ENCODE results near the gene COX5B. TPM values are rescaled to one million over a fixed set of nuclear protein-coding genes. Genes with fewer than 3 reads are reported as not detected.
"Not testable (repeated sequence)": the region's sequence is repeated elsewhere in the genome, so short reads cannot be mapped to it uniquely, and the experiment has no call there.

COX5B gene, protein sequence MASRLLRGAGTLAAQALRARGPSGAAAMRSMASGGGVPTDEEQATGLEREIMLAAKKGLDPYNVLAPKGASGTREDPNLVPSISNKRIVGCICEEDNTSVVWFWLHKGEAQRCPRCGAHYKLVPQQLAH
- total RNA-seq, result 459 and 472 TPM in 2 replicates

DNA sequence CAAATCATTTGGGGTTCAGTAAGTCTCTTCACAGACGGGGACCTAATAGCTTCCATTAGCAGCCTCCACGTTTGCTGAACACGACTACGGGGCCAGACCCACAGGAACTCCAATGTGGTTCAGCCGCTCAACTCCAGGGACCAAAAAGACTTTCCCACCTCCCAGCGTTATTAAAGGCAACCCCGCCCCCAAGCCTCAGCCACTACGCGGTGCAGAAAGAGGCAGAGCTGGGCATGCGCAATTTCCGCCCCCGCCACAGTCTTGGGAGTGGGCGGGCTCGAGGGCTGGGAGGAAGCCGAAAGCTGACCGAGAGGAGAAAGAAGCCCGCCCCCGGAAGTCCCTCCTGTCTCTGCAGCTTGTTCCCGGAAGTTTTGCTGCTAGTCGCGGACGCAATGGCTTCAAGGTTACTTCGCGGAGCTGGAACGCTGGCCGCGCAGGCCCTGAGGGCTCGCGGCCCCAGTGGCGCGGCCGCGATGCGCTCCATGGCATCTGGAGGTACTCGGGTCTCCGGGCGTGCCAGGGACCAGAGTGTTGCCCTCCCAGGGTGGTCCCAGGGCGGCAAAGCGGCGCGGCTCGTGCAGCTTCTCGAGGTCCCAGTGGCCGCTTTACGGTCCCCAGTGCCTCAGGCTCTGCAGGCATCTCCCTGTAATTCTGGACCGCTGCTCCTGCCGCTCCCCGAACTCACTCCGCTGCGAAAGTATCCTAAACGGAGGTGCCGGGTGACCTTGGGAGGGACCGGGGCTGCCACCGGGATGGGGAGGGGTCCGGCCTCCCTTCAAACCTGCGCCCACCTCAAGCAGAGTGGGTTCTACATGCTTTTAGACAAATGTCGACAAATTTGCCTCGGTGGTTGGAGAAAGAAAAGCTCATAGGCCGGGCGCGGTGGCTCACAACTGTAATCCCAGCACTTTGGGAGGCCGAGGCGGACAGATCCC is at the start of gene COX5B:
TSS of gene COX5B (plus strand) at position 368 of the 935 bp plus-strand sequence. CDS start at position 393, 25 bp downstream.
- peak; percentile 95 to 98 for DNase-seq (ENCODE audit: low read depth in 2 of 2)

DNA sequence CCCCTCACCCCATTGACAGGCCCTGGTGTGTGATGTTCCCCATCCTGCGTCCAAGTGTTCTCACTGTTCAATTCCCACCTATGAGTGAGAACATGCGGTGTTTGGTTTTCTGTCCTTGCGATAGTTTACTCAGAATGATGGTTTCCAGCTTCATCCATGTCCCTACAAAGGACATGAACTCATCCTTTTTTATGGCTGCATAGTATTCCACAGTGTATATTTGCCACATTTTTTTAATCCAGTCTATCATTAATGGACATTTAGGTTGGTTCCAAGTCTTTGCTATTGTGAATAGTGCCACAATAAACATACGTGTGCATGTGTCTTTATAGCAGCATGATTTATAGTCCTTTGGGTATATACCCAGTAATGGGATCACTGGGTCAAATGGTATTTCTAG is 49.7 kb upstream of the COX5B start:
- not testable (repeated sequence) for DNase-seq (ENCODE audit: low read depth in 2 of 2)

DNA sequence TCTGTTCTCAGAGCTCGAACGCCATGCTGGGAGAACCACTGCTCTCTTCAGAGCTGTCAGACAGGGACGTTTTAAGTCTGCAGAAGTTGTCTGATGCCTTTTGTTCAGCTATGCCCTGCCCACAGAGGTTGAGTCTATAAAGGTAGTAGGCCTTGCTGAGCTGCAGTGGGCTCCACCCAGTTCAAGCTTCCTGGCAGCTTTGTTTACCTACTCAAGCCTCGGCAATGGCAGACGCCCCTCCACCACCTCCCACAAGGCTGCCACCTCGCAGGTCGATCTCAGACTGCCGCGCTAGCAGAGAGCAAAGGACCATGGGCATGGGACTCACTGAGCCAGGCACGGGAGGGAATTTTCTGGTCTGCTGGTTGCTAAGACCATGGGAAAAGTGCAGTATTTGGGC is 44.3 kb upstream of the COX5B start:
- DNase-seq (ENCODE audit: low read depth in 2 of 2), result not testable (repeated sequence)

DNA sequence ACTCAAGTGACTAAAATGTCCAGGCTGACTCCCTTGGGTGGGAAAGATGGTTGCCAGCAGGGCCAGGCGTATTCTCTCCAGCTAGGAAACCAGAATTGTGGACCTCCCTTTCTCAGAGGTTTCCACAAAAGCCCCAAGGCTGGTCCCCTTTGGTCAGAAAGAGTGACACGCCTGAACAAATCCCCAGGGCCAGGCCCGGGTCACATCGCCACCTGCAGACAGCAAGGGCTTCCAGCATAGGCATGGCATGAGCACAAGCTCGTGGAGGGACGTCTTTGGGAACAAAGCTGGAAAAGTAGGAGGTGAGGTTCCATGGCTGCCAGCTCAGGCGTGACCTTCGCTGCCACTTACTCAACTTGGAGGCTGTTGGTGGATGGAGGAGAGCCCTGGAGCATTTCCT is 40.8 kb upstream of the COX5B start:
- DNase-seq (ENCODE audit: low read depth in 2 of 2), result not testable (repeated sequence)

DNA sequence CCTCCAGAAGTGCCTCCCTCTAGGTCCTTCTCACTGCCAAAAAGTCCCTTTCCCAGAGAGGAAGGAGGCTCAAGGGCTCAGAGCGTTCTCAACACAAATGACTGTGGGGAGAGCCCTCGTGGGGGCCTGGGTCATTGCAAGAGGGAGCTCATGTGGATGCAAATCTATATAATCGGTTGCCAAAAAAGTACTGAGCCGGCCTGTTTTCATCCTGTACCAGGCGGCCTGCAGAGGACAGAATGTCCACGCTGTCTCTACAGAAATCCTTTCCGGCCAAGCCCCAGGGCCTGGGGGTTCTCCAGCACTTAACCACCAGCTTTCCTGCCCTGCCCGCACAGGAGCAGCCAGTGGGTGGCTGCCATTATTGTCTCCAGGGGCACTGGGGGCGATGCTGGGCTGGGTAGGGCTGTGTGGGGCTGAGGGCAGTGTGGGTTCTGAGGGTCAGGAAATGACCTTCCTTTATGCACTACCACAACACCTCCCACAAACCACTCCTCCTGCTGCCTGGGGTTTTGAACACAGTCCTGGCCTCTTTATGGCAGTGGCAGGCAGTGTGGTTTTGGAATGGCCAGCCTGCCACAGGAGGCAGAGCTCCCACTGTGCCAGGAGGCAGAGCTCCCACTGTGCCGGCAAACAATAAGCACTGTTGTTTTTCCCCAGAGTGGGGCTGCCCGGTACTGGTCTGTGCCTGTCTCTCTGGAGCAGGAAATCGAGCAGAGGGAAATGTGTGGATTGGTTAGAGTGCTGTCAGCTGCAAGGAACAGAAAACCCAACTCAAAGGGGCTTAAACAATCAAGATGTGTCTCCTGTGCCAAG is 40.1 kb upstream of the COX5B start:
- not testable (repeated sequence) for DNase-seq (ENCODE audit: low read depth in 2 of 2)

DNA sequence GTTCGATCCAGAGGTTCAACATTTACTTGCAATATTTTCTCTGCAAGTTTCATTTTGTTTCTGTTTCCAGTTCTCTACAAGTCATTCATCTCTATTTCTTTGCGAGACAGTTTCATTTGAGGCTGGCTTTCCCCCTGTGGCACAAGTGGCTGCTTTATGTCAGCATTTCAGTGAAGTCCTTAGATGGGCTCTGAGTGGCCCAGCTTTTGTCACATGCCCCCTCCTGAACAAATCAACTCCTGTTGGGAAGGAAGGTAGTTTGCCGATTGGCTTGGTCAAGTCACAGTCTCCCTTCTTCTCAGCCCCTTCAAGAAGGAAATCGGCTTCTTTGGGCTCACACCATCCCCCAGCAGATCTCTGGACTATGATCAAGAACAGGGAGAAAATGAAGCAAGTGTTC is 37.1 kb upstream of the COX5B start:
- DNase-seq (ENCODE audit: low read depth in 2 of 2), result not testable (repeated sequence)

DNA sequence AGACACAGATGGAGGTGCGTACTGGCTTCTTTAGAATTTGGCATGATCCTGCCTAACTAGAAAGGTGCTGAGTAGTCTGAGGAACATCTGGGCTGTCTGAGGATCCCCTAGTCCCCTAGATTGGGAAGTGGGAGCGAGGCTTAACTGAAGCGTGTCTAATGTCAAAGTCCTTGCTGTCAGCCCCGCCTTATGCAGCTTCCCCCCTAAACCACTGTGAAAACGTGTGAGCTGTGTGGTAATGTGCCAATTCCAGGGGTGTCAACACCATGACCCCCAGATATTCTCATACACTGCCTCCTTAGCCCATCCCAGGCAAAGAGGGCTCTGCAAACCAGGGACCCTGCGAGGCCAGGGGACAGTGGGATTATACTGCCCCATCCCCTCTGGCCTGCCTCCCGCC is 34.0 kb upstream of the COX5B start:
- DNase-seq (ENCODE audit: low read depth in 2 of 2), result not testable (repeated sequence)

DNA sequence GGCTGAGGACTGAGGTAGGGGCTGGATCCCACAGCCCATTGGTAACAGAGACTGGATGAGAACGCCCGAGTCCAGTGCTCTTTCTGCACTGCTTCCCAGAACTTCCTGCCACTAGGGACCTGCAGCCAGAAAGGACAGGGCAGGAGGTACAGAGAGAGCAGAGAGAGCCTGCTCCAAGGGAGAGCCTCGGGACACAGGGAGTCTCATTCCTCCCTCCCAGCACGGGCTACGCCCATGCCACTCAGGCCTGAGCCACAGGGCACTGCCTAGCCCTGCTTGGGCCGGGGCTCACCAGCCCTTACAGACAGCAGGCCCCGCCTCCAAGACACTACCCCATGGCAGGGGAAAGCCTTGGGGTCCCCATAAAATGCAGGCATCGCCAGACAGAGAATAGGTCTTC is 30.1 kb upstream of the COX5B start:
- DNase-seq (ENCODE audit: low read depth in 2 of 2), result not testable (repeated sequence)

DNA sequence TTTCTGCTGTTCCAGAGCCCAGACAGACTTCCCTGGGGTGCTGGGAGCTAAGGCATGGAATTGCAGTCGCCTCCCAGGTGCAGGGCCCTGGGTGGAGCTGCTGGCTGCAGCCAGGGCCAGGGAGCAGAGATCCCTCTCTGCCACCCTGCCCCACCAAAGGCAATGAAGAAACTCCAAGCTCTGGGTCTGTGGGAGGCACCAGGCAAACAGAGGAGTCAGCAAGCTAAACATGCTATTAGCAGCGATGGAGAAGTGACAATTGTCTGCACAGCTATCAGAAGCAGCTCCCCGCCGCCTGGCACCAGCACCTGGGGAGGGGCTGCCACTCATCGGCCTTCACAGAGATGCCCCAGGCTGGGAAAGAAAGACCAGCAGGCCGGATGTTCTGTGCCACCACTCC is 28.0 kb upstream of the COX5B start:
- DNase-seq (ENCODE audit: low read depth in 2 of 2), result no peak

DNA sequence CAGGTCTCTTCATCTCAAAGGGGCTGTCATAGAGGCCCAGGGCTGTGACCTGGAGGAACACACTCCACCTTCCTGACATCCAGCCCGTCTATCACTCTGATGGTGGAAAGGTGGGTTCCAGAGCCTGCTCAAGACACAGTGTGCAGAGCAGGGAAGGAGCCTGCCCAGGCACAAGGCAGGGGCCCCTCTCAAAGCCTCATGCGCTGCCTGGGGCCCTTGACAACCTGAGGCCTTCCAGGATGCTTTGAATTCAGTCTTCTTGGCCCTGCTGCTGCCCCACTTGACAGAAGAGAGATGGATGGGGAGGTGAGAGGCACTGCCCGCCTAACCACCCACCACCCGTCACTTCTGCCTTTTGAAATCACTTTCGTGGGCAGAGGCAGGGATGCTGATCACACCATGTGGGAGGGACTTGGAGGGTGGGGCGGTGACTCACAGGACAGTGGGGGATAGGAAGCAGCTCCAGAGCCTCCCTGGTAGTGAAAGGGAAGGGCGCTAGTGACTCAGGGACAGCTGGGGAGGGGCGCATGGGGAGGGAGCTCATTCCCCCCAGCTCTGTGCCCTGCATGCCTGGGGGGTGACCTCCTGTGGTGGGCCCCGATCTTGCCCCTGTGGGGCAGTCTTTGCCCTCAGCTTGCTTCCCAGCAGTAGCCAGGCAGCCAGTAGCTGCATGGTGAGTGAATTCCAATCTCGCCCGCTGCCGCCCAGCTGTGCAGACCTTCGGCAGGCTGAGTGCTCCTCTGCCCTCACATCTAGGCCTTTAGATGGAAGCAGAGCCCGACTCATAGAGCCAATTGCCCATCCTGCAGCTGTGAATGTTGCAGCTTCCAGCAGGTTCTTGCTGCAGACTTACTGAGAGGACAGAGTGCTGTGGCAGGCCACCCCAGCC is 26.7 kb upstream of the COX5B start:
- peak in 1 of 2 donors; percentile 19 for DNase-seq (ENCODE audit: low read depth in 2 of 2)

DNA sequence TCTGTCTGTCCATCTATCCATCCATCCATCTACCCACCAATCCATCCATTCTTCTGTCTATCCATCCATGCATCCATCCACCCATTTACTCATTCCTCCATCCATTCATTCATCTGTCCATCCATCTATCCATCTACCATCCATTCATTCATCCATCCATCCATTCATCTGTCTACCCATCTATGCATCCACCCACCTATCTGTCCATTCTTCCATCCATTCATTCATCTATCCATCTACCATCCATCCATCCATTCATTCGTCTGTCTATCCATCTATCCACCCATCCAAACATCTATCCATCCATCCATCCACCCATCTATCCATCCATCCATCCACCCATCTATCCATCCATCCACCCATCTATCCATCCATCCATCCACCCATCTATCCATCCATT is 25.4 kb upstream of the COX5B start:
- DNase-seq (ENCODE audit: low read depth in 2 of 2), result not testable (repeated sequence)

DNA sequence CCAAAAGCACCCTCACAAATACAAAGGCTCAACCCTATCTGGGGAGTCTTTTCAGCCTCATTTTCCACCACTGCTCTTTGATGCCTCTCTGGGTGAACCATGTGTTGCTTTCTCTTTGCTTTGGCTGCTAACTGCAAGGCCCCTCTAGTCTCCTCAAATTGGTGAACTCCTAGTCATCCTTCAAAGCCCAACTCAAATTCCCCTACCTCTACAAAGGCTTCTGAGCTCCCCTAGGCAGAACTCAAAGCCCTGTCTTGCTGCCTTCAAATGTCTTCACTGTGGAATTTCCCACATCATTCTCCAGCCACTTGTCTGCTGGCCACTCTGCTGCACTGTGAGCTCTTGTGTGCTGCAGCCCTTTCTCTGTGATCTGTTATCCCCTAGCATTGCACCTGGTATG is 22.9 kb upstream of the COX5B start:
- not testable (repeated sequence) for DNase-seq (ENCODE audit: low read depth in 2 of 2)

DNA sequence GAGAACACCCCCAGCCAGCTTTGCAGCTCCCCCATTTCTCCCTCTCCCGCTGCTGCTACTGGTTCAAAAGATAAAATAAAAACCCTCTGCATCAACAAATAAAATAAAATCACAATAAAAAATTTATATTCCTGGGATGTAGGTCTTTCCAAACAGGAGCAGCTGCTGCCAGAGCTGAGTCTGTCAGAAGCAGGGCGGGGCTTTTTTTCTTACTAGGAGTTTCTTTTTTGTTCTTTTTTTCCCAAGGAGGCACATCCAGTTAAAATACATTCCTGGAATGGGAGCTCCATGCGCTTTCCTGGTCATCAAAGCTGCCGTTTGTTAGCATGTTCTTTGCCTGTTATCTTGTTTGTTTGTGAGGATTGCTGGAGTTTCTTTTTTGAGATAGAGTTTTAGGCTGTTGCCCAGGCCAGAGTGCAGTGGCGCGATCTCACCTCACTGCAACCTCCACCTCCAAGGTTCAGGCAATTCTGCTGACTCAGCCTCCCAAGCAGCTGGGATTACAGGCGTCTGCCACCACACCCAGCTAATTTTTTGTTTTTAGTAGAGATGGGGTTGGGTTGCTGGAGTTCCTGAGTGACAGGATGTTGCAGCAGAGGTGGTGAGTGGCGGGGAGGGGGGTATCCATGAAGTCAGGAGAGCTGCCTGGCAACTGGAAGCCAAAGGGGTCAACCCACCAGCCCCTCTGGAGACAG is 20.4 kb upstream of the COX5B start:
- DNase-seq (ENCODE audit: low read depth in 2 of 2), result not testable (repeated sequence)

DNA sequence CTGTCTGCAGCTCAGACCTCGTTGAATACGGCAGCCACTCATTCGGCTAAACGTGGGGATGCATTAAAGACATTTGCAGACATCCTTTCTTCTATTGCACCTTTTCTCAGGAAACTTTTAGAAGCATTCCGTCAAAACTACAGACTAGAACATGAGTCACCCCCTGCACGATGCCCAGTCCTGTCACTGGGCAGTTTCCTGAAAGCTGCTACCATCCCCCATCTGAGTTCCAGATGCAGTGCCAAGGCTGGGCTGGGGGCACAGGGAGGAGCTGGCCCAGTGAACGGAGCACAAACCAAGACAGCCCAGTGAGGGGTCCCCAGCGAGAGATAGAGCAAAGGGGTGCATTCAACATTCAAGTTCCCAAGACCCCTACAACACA is 19.8 kb upstream of the COX5B start:
- DNase-seq (ENCODE audit: low read depth in 2 of 2), result not testable (repeated sequence)

DNA sequence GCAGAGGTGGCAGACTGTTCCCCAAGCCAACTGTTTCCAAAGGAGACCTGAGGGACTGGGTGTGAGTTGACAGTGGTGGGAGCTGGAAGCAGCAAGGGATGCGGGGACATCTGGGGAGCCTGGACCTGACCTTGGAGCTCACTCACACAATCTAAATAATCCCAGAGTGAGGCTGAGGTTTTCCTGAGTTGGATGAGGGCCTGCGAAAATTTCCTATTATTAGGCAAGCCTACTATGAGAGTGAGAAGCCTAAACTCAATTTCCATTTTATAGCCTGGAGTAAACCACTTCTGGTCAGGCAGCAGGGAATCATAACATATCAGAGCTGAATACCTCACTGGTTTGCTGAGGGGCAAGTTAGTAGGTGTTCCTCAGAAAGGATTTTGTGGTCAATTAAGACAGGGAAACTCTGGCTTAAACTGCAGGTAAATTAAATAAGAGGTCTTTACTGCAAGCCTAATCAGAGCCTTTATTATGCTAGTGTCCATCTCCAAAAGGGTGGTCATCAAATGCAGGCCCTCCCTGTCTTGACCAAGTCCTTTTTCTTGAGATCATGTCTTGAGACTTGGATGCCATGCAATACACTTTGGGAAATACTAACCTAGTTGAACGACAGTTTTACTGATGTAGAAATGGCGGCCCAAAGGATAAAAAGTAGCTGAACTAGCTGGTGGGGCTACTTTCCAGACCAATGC is 1.7 kb upstream of the COX5B start:
- no peak for DNase-seq (ENCODE audit: low read depth in 2 of 2)

DNA sequence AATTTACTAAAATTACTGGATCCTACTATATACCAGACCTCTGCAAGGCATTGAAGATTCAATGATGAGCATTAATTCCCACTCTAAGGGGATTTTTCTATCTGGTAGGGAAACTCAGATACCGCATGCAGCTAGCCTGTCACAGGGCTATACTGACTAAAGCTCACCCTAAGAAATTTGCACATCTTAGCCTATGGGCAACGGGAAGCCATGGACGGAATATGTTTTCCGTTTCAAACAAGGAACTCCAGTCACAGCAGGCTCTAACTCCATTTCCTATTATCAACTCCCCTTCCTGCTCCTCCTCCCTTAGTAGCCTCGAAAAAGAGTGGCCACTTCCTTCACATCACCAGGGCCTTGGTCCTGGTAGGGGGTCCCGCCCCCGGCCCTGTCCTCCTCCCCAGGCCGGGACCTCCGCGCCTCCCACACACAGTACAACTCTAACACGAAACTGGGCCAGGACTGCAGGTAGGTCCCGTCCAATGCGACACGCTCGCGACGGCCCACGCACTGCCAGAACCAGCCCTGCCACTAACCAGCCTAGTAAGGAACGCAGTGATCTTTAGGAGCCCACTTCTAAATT is 659 bp upstream of the COX5B start:
- DNase-seq (ENCODE audit: low read depth in 2 of 2), result peak in 1 of 2 donors; percentile 39

DNA sequence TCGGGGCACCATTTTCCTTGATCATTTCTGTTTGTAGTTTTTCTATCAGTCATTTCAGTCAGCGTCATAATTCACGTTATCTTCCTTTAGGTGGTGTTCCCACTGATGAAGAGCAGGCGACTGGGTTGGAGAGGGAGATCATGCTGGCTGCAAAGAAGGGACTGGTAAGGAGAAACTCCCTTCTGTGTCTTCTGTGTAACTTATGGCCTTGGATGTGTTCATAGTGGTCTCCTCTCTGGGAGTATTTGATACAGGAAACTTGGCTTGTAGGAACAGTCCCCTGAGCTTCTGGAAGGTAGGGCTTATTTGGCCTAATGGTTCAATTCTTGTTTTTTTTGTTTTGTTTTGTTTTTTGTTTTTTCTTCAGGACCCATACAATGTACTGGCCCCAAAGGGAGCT is 1.1 kb downstream of the COX5B start:
- DNase-seq (ENCODE audit: low read depth in 2 of 2), result no peak

DNA sequence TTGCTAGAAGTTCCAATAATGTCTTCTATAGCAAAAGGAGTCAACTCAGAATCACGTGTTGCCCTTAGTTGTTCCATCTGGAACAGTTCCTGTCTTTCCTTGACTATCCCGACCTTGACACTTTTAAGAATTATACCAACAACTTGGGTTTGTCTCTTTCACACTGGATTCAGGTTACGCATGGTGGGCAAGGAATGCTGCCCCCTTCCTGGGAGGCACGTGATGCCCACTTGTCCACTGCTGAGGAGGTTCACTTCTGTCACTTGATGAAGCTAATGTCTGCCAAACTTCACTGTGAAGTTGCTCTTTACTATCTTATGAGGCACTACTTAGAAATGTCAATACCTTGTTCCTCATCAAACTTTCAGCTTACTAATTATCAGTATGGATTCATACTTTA is 5.3 kb downstream of the COX5B start:
- DNase-seq (ENCODE audit: low read depth in 2 of 2), result no peak

DNA sequence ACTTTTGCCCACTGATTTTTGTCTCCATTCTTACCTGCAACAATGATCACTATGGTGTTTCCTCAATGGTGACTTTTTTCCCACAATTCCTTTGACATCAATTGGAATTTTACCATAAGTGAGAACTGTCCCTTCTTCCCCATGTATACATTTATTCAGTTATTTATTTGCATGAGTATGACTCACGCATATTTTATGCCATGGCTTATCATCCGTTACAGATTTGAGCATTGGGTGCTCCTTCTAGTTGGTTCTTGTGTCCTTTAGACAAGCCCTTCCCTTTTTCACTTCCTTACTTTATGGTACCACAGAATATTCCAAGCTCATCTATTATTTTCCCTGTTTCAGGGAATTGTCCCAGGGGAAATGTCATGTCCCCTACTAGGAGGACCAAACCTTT is 7.6 kb downstream of the COX5B start:
- no peak for DNase-seq (ENCODE audit: low read depth in 2 of 2)
